NCI-H226 (cell line): ENCODE measurements around the gene TNRC6A.
"Not testable (repeated sequence)": the region's sequence is repeated elsewhere in the genome, so short reads cannot be mapped to it uniquely, and the experiment has no call there.

Experiments used
- DNase-seq: peaks from one replicate; pipeline ENCODE4 v3.0.0-alpha.2; 2015

TNRC6A gene

GRCh38 chr16:24819462-24820040 is 90.1 kb downstream of the TNRC6A start:
- DNase-seq = no peak

- DNase-seq = no peak
These were observed 91.1 kb downstream of the TNRC6A start for GRCh38 chr16:24820522-24820921.

GRCh38 chr16:24821129-24821528 is 91.7 kb downstream of the TNRC6A start:
- DNase-seq = no peak

- no peak for DNase-seq
These were observed 93.1 kb downstream of the TNRC6A start for GRCh38 chr16:24822542-24822941.

- DNase-seq = no peak
These were observed 93.5 kb downstream of the TNRC6A start for GRCh38 chr16:24822974-24823373.

- no peak for DNase-seq
These were observed 96.2 kb downstream of the TNRC6A start for GRCh38 chr16:24825696-24826095.

GRCh38 chr16:24826096-24826690 is 96.7 kb downstream of the TNRC6A start:
- no peak for DNase-seq

GRCh38 chr16:24826817-24827566 is 97.5 kb downstream of the TNRC6A start:
- DNase-seq = no peak

- no peak for DNase-seq
These were observed 99.7 kb downstream of the TNRC6A start for GRCh38 chr16:24829153-24829552.

- no peak for DNase-seq
These were observed 103.9 kb downstream of the TNRC6A start for GRCh38 chr16:24833352-24833751.

GRCh38 chr16:24834459-24835335 is 105.2 kb downstream of the TNRC6A start:
- peak; percentile 58 for DNase-seq

- no peak for DNase-seq
These were observed 107.4 kb downstream of the TNRC6A start for GRCh38 chr16:24836836-24837235.

GRCh38 chr16:24837969-24838368 is 108.5 kb downstream of the TNRC6A start:
- no peak for DNase-seq

GRCh38 chr16:24838554-24839266 is 109.3 kb downstream of the TNRC6A start:
- DNase-seq = peak; percentile 50

- no peak for DNase-seq
These were observed 110.0 kb downstream of the TNRC6A start for GRCh38 chr16:24839347-24839972.

- peak; percentile 53 for DNase-seq
These were observed 111.8 kb downstream of the TNRC6A start for GRCh38 chr16:24841291-24841690.

GRCh38 chr16:24844101-24845030 is 114.9 kb downstream of the TNRC6A start:
- peak; percentile 44 for DNase-seq

GRCh38 chr16:24845031-24845365 is 115.5 kb downstream of the TNRC6A start:
- not testable (repeated sequence) for DNase-seq

GRCh38 chr16:24845726-24846547 is 116.5 kb downstream of the TNRC6A start, which contains the start of gene SLC5A11:
Gene SLC5A11, plus strand, starts transcription at chr16:24845963. Its CDS starts 12,681 bp downstream, at chr16:24858644.
- no peak for DNase-seq
